Neural progenitor cell (in vitro differentiated cells): Measurements from ENCODE around the gene ZNF682.

Experiments used
- EZH2 ChIP-seq: fragments of 200-600 bp; sonication (generic); IDR thresholded peaks from 2 replicates; pipeline ENCODE4 v1.6.1; 2017; ENCODE audit warnings: antibody characterized with exemption, mild to moderate bottlenecking, moderate library complexity
- TF ChIP-seq, protein P1 (sequence below): fragments of 200-600 bp; sonication (generic); IDR thresholded peaks from 2 replicates; pipeline ENCODE4 v1.5.1; 2017; ENCODE audit warnings: antibody characterized with exemption, mild to moderate bottlenecking

DNA sequence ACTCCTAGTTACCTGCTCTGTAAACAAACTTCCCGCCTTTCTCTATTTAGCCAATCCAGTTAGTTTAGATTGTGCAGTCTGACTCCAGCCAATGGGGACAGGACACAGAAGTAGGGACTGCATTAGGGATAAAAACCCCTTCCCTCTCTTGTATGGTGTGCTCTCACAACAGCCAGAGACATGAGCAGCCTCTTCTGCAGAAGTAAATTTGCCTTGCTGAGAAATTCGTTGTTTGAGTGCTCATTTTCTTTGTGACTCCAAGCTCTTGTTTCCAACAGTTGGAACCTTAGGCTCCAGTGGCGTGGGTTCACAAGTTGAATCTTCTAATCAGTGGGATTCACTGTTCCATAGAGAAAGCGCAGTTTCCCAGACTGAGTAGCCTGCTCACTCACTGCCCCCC is 72.4 kb downstream of the ZNF682 start:
- TF ChIP-seq, protein P1, sequence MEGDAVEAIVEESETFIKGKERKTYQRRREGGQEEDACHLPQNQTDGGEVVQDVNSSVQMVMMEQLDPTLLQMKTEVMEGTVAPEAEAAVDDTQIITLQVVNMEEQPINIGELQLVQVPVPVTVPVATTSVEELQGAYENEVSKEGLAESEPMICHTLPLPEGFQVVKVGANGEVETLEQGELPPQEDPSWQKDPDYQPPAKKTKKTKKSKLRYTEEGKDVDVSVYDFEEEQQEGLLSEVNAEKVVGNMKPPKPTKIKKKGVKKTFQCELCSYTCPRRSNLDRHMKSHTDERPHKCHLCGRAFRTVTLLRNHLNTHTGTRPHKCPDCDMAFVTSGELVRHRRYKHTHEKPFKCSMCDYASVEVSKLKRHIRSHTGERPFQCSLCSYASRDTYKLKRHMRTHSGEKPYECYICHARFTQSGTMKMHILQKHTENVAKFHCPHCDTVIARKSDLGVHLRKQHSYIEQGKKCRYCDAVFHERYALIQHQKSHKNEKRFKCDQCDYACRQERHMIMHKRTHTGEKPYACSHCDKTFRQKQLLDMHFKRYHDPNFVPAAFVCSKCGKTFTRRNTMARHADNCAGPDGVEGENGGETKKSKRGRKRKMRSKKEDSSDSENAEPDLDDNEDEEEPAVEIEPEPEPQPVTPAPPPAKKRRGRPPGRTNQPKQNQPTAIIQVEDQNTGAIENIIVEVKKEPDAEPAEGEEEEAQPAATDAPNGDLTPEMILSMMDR: no peak
- TF ChIP-seq EZH2: no peak
